Dendritic cell treated with granulocyte-macrophage colony-stimulating factor and Interleukin-4, amounts not matched to agents 40 ng/mL and 50 ng/mL, for 4 days (primary cell): ENCODE results near the gene KLHL6.
A peak's percentile ranks its signal among the peaks of the same experiment; 100 is the strongest.

Source experiments
- H3K27ac Mint-ChIP-seq: one replicate; pipeline ENCODE4 v1.8.0; 2022; ENCODE audit warnings: mild to moderate bottlenecking, mixed read lengths
- H3K27me3 Mint-ChIP-seq: one replicate; pipeline ENCODE4 v1.8.0; 2022; ENCODE audit warnings: mild to moderate bottlenecking, mixed read lengths
- H3K36me3 Mint-ChIP-seq: one replicate; pipeline ENCODE4 v1.8.0; 2022; ENCODE audit warnings: low read depth, mixed read lengths
- H3K4me1 Mint-ChIP-seq: one replicate; pipeline ENCODE4 v1.8.0; 2022; ENCODE audit warnings: low read depth, mixed read lengths
- H3K4me3 Mint-ChIP-seq: one replicate; pipeline ENCODE4 v1.8.0; 2022; ENCODE audit warnings: mild to moderate bottlenecking, moderate library complexity, mixed read lengths
- H3K9me3 Mint-ChIP-seq: one replicate; pipeline ENCODE4 v1.8.0; 2022; ENCODE audit warnings: mixed read lengths
- intact Hi-C: fragments of 100-400 bp; cut with micrococcal nuclease; formaldehyde crosslinking; loops from one replicate; pipeline ENCODE4 v1.15.0; 2022

Gene KLHL6

GRCh38 chr3:183551930-183552329 is 3.6 kb downstream of the KLHL6 start:
- H3K36me3 Mint-ChIP-seq = peaks cover 20% of the 10 kb centered on the region

GRCh38 chr3:183548262-183548769 is 7.2 kb downstream of the KLHL6 start:
- Mint-ChIP-seq H3K27ac (no peak overlapping the region), H3K36me3 (peaks cover 16% of the 10 kb centered on the region), H3K4me3 (no peak overlapping the region), H3K4me1 (peaks cover 70% of the 10 kb centered on the region), H3K9me3 (no peaks in the 10 kb centered on the region), H3K27me3 (no peaks in the 10 kb centered on the region)
- intact Hi-C loops = no loop called here

More at GRCh38 chr3:183551930-183552329, 3.6 kb downstream of the KLHL6 start:
- Mint-ChIP-seq H3K27me3 (no peaks in the 10 kb centered on the region), H3K4me1 (peaks cover 73% of the 10 kb centered on the region), H3K27ac (no peak overlapping the region), H3K9me3 (no peaks in the 10 kb centered on the region), H3K4me3 (no peak overlapping the region)
- intact Hi-C loops = loop anchor here (5.0 kb wide), 1 partner anchor 45 kb away; no protein-coding TSS in a partner anchor

GRCh38 chr3:183546625-183547024 is 8.9 kb downstream of the KLHL6 start:
- peaks cover 77% of the 10 kb centered on the region for H3K4me1 Mint-ChIP-seq
- H3K9me3 Mint-ChIP-seq = no peaks in the 10 kb centered on the region
- H3K27ac Mint-ChIP-seq = no peak overlapping the region
- H3K4me3 Mint-ChIP-seq = no peak overlapping the region
- H3K27me3 Mint-ChIP-seq = no peaks in the 10 kb centered on the region
- intact Hi-C loops = loop anchor here (2.0 kb wide), 1 partner anchor 60 kb away; no protein-coding TSS in a partner anchor
- peaks cover 15% of the 10 kb centered on the region for H3K36me3 Mint-ChIP-seq

GRCh38 chr3:183545708-183546107 is 9.8 kb downstream of the KLHL6 start:
- Mint-ChIP-seq H3K27me3 (no peaks in the 10 kb centered on the region), H3K9me3 (no peaks in the 10 kb centered on the region), H3K4me3 (no peak overlapping the region), H3K27ac (no peak overlapping the region), H3K36me3 (peaks cover 6% of the 10 kb centered on the region), H3K4me1 (peaks cover 77% of the 10 kb centered on the region)
- intact Hi-C loops = loop anchor here (2.0 kb wide), 1 partner anchor 61 kb away; no protein-coding TSS in a partner anchor

- Mint-ChIP-seq H3K9me3 (no peaks in the 10 kb centered on the region), H3K4me1 (peaks cover 90% of the 10 kb centered on the region), H3K36me3 (no peaks in the 10 kb centered on the region), H3K27me3 (no peaks in the 10 kb centered on the region), H3K27ac (peak overlapping the region; percentile 33), H3K4me3 (no peak overlapping the region)
- intact Hi-C loops = no loop called here
Observed at GRCh38 chr3:183542355-183542754, 13.2 kb downstream of the KLHL6 start.

GRCh38 chr3:183541738-183542137 is 13.8 kb downstream of the KLHL6 start:
- no peak overlapping the region for H3K4me3 Mint-ChIP-seq
- H3K27me3 Mint-ChIP-seq = no peaks in the 10 kb centered on the region
- no peaks in the 10 kb centered on the region for H3K36me3 Mint-ChIP-seq
- H3K9me3 Mint-ChIP-seq = no peaks in the 10 kb centered on the region
- H3K4me1 Mint-ChIP-seq = peaks cover 96% of the 10 kb centered on the region
- intact Hi-C loops = no loop called here
- peak overlapping the region; percentile 33 for H3K27ac Mint-ChIP-seq

- peaks cover 96% of the 10 kb centered on the region for H3K4me1 Mint-ChIP-seq
- H3K4me3 Mint-ChIP-seq = no peak overlapping the region
- intact Hi-C loops = no loop called here
- peak overlapping the region; percentile 68 for H3K27ac Mint-ChIP-seq
- H3K27me3 Mint-ChIP-seq = no peaks in the 10 kb centered on the region
- H3K9me3 Mint-ChIP-seq = no peaks in the 10 kb centered on the region
- H3K36me3 Mint-ChIP-seq = no peaks in the 10 kb centered on the region
Observed at GRCh38 chr3:183541235-183541655, 14.3 kb downstream of the KLHL6 start.

GRCh38 chr3:183540501-183541234 is 14.8 kb downstream of the KLHL6 start:
- peak overlapping the region; percentile 68 for H3K27ac Mint-ChIP-seq
- peaks cover 2% of the 10 kb centered on the region for H3K27me3 Mint-ChIP-seq
- peaks cover 98% of the 10 kb centered on the region for H3K4me1 Mint-ChIP-seq
- no peaks in the 10 kb centered on the region for H3K36me3 Mint-ChIP-seq
- intact Hi-C loops = no loop called here
- H3K9me3 Mint-ChIP-seq = no peaks in the 10 kb centered on the region
- H3K4me3 Mint-ChIP-seq = peak overlapping the region; percentile 36

- Mint-ChIP-seq H3K9me3 (no peaks in the 10 kb centered on the region), H3K4me1 (peaks cover 91% of the 10 kb centered on the region), H3K4me3 (no peak overlapping the region), H3K27ac (no peak overlapping the region), H3K36me3 (no peaks in the 10 kb centered on the region), H3K27me3 (peaks cover 2% of the 10 kb centered on the region)
- intact Hi-C loops = loop anchor here (10.0 kb wide), 1 partner anchor 55 kb away; no protein-coding TSS in a partner anchor
Observed at GRCh38 chr3:183539811-183540210, 15.7 kb downstream of the KLHL6 start.

GRCh38 chr3:183538486-183538885 is 17.0 kb downstream of the KLHL6 start:
- H3K36me3 Mint-ChIP-seq = peaks cover under 1% of the 10 kb centered on the region
- intact Hi-C loops = loop anchor here (10.0 kb wide), 1 partner anchor 54 kb away; no protein-coding TSS in a partner anchor
- no peak overlapping the region for H3K4me3 Mint-ChIP-seq
- peak overlapping the region; percentile 70 for H3K27ac Mint-ChIP-seq
- H3K27me3 Mint-ChIP-seq = peaks cover 8% of the 10 kb centered on the region
- H3K4me1 Mint-ChIP-seq = peaks cover 85% of the 10 kb centered on the region
- no peaks in the 10 kb centered on the region for H3K9me3 Mint-ChIP-seq

- Mint-ChIP-seq H3K9me3 (no peaks in the 10 kb centered on the region), H3K27ac (peak overlapping the region; percentile 70), H3K36me3 (peaks cover 5% of the 10 kb centered on the region), H3K27me3 (peaks cover 15% of the 10 kb centered on the region), H3K4me1 (peaks cover 85% of the 10 kb centered on the region), H3K4me3 (no peak overlapping the region)
- intact Hi-C loops = loop anchor here (10.0 kb wide), 1 partner anchor 53 kb away; no protein-coding TSS in a partner anchor
Observed at GRCh38 chr3:183537295-183537730, 18.2 kb downstream of the KLHL6 start.

- H3K27ac Mint-ChIP-seq = peak overlapping the region; percentile 70
- peaks cover 5% of the 10 kb centered on the region for H3K36me3 Mint-ChIP-seq
- H3K4me1 Mint-ChIP-seq = peaks cover 85% of the 10 kb centered on the region
- intact Hi-C loops = loop anchor here (10.0 kb wide), 1 partner anchor 52 kb away; no protein-coding TSS in a partner anchor
- no peak overlapping the region for H3K4me3 Mint-ChIP-seq
- H3K9me3 Mint-ChIP-seq = no peaks in the 10 kb centered on the region
- peaks cover 18% of the 10 kb centered on the region for H3K27me3 Mint-ChIP-seq
Observed at GRCh38 chr3:183536238-183536880, 19.1 kb downstream of the KLHL6 start.

GRCh38 chr3:183534249-183534648 is 21.3 kb downstream of the KLHL6 start:
- peaks cover 5% of the 10 kb centered on the region for H3K36me3 Mint-ChIP-seq
- H3K27ac Mint-ChIP-seq = no peak overlapping the region
- H3K9me3 Mint-ChIP-seq = no peaks in the 10 kb centered on the region
- peaks cover 84% of the 10 kb centered on the region for H3K4me1 Mint-ChIP-seq
- intact Hi-C loops = loop anchor here (10.0 kb wide), 1 partner anchor 49 kb away; no protein-coding TSS in a partner anchor
- H3K27me3 Mint-ChIP-seq = peaks cover 22% of the 10 kb centered on the region
- no peak overlapping the region for H3K4me3 Mint-ChIP-seq
